Activated CD4-positive, alpha-beta T cell treated with anti-CD3 and anti-CD28 coated beads for 24 hours (primary cell): ENCODE measurements around the gene YPEL5.
"Not testable (repeated sequence)": the region's sequence is repeated elsewhere in the genome, so short reads cannot be mapped to it uniquely, and the experiment has no call there.

Experiments used
- DNase-seq, 2 donors: peaks; one replicate each; pipeline ENCODE4 v3.0.0-alpha.2; 2020; ENCODE audit warnings: low read depth in 2 of 2

The YPEL5 gene

DNA sequence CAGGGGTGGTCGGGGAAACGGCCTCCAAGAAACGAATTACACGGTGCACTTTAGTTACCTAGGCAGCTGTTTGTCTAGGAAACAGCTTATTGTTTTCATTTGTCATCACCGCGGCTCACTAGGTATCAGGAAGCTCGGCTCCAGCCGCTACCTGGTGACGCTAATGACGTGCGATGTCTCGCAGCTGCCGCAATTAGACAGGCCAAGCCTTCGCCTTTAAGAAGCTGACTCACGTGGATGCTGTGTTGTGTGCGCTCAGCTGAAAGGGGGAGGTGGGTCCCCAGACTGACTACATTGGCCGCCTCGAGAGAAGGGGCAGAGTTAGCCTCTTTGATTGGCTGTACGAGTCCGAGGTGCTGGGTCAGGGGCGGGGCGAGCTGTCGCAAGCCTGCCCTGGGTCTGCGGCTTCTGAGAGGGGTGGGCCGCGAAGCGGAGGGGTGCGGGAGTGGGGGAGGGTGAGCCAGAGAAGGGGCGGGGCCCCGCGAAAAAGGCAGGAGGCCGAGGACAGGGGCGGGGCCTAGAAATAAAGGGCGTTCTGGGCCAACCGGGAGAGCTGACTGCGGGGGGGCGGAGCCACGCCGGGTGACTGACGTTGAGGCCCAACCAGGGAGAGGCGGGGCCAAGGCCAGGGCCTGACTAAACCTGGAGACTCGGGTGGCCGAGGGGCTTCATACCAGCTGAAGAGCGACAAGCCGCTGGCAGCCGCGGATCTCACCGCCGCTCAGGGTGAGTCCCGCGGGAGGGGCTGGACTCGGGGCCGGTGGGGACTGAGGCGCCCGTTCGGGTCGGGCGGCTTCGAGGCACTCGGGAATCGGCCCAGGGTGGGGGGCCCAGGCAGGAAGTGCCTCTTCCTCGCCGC is at the start of gene YPEL5:
Gene YPEL5 (plus strand): TSS at position 671 of the 859 bp plus-strand sequence. CDS start 9,645 bp downstream, outside the sequence.
- peak; percentile 97 to 99 for DNase-seq

- no peak for DNase-seq
Measured at GRCh38 chr2:30098266-30099005, 48.4 kb upstream of the YPEL5 start.

- not testable (repeated sequence) for DNase-seq
Measured at GRCh38 chr2:30099366-30099765, 47.4 kb upstream of the YPEL5 start.

DNA sequence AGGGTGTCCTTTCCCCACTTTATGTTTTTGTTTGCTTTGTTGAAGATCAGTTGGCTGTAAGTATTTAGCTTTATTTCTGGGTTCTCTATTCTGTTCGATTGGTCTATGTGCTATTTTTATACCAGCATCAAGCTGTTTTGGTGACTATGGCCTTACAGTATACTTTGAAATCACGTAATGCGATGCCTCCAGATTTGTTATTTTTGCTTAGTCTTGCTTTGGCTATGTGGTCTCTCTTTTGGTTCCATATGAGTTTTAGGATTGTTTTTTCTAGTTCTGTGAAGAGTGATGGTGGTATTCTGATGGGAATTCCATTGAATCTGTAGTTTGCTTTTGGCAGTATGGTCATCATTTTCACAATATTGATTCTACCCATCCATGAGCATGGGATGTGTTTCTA is 46.1 kb upstream of the YPEL5 start:
- DNase-seq, result not testable (repeated sequence)

DNA sequence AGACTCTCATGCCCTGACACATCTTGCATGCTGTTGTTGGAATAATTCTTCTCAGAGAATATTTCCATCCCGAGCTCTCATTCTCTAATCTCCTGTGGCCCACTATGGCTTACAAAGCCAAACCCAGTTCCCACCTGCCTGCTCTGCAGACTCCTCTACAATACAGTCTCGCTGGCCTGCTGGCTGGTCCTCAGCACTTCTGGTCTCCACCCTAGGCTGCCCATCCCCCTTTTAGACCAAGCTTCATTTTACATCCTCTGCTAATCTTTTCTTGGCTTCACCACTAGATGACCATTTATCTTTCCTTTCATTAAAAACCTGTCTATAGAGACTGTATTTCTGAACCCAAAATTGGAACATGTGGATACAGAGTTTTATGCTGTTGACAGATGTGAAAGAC is 42.5 kb upstream of the YPEL5 start:
- DNase-seq, result no peak

GRCh38 chr2:30105556-30105955 is 41.3 kb upstream of the YPEL5 start:
- no peak for DNase-seq

DNA sequence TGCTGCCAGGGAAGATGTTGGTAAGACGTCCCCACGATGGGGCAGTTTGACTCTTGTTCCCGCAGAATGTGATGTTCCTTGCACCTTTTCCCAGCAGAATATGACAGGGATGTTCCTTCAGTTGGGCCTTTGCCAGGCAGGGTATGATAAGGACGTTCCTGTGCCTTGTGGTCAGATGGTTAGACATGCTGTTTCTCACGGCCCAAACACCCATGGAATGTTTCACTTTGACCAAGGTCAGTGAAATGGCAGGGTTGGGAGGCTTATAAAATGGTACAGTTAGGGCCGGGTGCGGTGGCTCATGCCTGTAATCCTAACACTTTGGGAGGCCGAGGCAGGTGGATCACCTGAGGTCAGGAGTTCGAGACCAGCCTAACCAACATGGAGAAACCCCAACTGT is 40.3 kb upstream of the YPEL5 start:
- no peak for DNase-seq

DNA sequence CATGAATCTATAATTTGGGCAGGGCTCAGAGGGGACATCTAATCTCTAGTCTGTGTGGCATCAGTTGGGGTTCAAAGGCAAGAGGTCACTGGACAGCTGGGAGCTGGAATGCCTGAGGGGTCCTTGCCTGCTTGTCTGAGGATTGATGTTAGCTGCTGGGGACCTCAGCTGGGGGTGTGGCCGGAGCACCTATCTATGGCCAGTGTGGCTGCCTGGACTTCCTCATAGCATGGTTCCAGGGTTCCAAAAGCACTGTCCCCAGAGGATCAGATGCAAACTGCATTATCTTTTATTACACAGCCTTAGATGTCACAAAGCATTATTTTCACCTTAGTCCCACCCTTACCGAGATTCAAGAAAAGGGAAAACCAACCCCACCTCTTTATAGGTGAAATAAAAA is 38.6 kb upstream of the YPEL5 start:
- DNase-seq, result no peak

DNA sequence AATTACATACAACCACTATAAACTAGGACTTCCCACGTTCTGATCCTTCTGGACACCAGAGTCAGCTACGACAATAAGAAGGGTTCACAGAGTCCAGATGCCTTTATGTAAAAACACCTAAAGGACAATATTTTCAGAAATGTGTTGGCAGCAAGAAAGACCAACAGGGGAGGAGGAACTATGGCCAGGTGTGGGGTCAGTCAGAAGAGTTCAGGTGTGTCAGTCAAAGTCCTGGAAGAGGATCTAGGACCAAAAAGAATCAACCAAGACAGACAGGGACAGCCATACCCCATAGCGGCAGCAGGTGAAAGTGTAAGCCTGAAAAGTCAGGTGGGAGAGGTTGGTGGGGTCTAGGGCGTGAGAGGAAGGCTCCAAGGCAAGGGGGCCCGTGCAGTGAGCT is 38.0 kb upstream of the YPEL5 start:
- no peak for DNase-seq

- no peak for DNase-seq
Measured at GRCh38 chr2:30109856-30110255, 37.0 kb upstream of the YPEL5 start.

- no peak for DNase-seq
Measured at GRCh38 chr2:30110773-30111172, 36.0 kb upstream of the YPEL5 start.

GRCh38 chr2:30111186-30111585 is 35.6 kb upstream of the YPEL5 start:
- not testable (repeated sequence) for DNase-seq

GRCh38 chr2:30112561-30112960 is 34.2 kb upstream of the YPEL5 start:
- DNase-seq, result no peak

DNA sequence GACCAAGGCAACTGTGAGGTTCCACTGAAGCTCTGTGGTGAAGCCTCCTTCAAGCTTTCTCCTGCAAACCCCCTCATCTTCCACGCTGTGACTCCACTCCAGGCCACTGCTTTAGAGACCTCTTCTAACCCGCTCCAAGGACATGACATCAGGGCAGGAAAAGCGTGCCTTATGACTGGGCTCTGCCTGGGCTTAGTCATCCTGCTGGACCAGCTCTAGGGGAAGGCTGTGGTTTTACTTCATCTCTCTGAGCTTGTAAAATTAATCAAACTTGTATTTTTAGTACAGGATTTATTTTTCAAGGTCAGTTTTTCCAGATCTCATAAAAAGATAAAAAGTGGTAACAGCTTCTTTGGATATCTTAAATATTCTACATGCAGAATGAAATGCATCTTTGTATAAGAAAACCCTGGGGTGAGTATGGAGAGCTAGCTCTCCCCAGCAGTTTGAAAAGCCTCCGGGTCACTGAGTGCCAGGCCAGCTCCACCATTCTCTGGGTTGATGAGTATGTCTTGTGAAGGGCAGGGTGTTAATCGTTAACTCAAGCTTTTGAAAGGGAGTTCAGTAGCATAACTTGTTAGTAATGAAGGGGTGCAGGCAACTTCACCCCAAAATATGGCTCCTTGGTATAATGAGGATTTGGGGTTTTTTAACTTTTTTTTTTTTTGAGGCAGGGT is 33.1 kb upstream of the YPEL5 start:
- DNase-seq, result no peak

DNA sequence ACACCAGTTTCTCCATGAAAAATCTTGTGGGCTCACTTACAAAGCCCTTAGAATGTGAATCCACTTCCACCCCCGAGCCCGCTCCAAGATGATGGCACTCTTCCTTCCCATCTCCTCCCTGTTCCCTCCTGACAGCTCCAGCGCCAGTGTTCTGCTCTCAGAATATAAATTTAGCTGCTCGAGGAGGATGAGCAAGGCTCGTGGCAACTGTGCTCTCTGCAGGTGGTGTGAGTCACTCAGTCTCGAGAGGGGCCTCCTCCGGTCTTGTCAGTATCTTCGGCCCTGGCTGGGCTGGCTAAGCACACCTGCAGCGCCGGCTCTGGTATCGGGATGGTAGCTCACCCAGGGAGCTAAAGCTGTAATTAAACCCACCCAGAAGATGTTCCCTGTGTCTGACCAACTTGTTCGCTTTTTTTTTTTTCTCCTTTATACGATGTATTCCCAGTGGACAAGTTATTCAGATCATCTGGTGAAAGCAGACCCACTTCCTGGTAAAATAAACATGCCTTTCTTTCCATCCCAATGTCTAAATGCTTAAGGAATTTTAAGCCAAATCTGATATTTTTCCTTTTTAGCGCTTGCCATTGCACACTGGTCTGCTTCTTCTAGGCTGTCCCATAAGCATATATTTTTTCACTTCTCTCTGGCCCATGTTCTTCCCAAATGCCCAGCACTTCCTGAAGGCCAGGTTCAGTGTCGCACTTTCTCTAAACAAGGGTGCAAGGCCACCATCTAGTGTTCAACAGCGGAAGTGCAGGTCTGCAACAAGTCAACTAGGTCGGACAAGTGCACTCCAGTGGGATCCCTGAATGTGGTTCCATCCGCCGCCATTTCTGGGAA is 31.4 kb upstream of the YPEL5 start:
- peak; percentile 41 to 62 for DNase-seq

DNA sequence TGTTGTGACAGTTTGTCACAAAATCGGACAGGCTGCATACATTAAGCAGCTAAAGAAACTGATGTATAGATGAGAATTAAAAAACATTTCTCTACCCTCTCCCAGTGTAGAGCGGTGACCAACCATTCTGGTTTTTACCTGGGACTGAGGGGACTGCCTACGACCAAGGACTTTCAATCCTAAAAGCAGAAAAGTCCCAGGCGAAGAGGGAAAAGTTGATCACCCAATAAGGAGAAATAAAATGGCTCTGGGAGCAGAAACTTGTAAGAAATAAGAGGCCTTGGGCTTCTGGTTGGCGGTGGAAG is 30.9 kb upstream of the YPEL5 start:
- no peak for DNase-seq

DNA sequence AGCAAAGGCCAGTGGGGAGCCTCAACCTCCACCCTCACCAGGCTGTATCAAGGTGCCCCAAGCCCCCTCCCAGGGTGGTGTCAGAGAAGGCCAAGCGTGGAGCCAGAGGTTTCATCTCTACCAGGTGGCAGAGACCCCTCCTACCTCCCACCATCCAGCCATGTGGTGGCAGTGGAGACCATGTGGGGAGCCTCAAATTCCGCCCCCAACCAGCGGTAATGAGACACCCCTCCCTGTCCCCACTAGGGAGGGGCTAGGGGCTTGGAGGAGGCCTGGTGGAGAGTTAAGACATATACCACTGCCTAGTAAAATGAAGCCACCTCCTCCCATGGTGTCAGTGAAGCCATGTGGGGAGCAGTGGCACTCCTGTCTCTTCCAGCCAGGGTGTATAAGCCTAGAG is 24.4 kb upstream of the YPEL5 start:
- no peak for DNase-seq

DNA sequence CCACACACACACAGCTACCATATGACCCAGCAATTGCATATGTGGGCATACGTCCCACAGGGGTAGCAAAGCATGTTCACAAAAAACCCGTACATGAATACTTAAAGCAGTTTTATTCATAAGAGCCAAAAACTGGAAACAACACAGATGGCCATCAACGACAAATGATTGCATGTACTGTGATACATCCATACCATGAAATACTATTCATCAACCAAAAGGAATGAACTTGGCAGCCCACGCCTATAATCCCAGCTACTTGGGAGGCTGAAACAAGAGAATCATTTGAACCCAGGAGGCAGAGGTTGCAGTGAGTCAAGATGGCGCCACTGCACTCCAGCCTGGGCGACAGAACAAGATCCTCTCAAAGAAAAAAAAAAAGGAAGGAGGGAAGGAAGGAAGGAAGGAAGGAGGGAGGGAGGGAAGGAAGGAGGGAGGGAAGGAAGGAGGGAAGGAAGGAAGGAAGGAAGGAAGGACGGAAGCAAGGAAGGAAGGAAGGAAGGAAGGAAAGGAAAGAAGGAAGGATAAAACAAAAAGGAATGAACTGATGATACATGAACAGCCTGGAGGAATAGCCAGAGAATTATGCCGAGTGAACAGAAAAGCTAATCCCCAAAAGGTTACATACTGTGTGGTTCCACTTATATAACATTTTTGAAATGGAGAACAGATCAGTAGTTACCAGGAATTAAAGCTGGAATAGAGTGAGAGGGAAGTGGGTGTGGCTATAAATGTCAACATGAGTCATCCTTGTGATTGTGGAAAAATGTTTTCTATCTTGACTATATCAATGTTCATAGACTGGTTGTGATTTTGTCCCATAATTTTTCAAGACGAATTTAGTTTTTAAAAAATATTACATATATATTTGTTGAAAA is 19.6 kb upstream of the YPEL5 start:
- DNase-seq, result no peak

DNA sequence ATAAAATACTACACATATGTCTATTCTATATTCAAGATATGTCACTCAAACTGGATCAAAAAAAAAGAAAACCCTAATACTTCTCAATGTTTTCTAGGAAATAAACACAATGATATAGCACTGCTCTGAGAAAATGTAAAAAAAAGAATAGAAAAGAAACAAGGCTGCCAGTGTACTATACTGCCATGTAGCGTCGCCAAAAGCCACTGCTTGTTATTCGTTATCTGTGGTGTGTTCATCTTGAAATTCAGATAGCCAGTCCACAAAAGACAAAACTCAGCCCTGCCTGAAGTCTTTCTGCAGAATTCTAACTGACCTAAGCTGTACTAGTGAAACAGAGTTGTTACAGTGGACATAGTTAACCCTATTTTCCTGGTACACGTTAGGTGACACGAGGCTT is 12.2 kb upstream of the YPEL5 start:
- DNase-seq, result no peak

DNA sequence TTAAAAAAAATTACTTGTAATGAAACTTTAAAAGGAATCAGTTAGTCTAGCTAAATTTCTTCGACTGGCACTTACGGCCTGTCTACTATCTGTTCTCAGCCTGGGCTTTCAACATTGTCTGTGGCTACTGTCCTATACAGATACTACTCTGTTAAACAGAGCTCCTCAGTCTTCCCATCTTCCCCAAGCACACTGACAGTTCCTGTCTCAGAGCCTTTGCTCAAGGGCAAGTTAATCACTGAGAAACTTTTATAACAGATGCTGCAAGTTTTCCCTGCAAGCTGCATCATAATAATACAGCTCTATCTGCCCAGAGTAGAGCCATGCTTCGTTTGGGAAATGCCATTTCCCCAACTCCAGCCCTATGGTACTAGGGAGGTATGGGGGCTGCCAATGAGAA is 11.3 kb upstream of the YPEL5 start:
- DNase-seq, result no peak
